ENCODE data around the gene GZMM. TPM values are rescaled to one million over a fixed set of nuclear protein-coding genes. Genes with fewer than 3 reads are reported as not detected.

The GZMM gene
- total RNA-seq, 1 experiment from 2014 or later: not detected

GRCh38 chr19:575527-576506, 32.0 kb downstream of the GZMM start:
- H3K9me3 ChIP-seq (ENCODE audit: low read length): no peaks in the 10 kb centered on the region
- peaks cover 20% of the 10 kb centered on the region for H3K4me1 ChIP-seq (ENCODE audit: insufficient read depth, low read length)
- peak overlapping the region; percentile 93 for H3K4me3 ChIP-seq (ENCODE audit: low read length)
- CTCF ChIA-PET: interaction anchor here (0.5 kb wide), 1 partner anchor 27 kb away, joined by 3 read pairs; no protein-coding TSS in a partner anchor
- H4K20me1 ChIP-seq (ENCODE audit: low read length): peaks cover 57% of the 10 kb centered on the region
- H3K9ac ChIP-seq (ENCODE audit: low read length): peak overlapping the region; percentile 41; the same call in 1 of the 2 replicates
- peak overlapping the region; percentile 69 for H3K27ac ChIP-seq (ENCODE audit: low read length)
- no peaks in the 10 kb centered on the region for H3F3A ChIP-seq (ENCODE audit: low read length, unreplicated experiment)
- no peak overlapping the region for H2AFZ ChIP-seq (ENCODE audit: low read length)
- peaks cover 80% of the 10 kb centered on the region for H3K79me2 ChIP-seq (ENCODE audit: low read length)
- peak overlapping the region; percentile 98 for H3K4me2 ChIP-seq (ENCODE audit: low read length)
- no peaks in the 10 kb centered on the region; the same call in 1 of the 2 replicates for H3K36me3 ChIP-seq (ENCODE audit: low read depth, low read length)
- ATAC-seq (peak; percentile 71), DNase-seq (peak; percentile 75)
- H3K9me2 ChIP-seq (replicated peaks; ENCODE audit: low read length): no peaks in the 10 kb centered on the region
- POLR2A ChIA-PET (ENCODE audit: unreplicated experiment): interaction anchor here (0.6 to 0.7 kb wide), 3 partner anchors 100 to 319 kb away, joined by 3 to 6 read pairs (median 4); no protein-coding TSS in a partner anchor
- TF ChIP-seq EZH2 (IDR thresholded peaks at IDR 0.05; ENCODE audit: low read length, unreplicated experiment): no peak
- no peak for TF ChIP-seq CTCF (conservative IDR thresholded peaks at IDR 0.05; ENCODE audit: low read depth, low read length)
- TF ChIP-seq EZH2phosphoT487 (IDR thresholded peaks at IDR 0.05; ENCODE audit: borderline replicate concordance, low read length): no peak
- no TSS peak for BruUV-seq (replicated peaks)
- H3K27me3 ChIP-seq (ENCODE audit: low read length): no peaks in the 10 kb centered on the region
- intact Hi-C loops (cut with micrococcal nuclease): loop anchor here (10.0 kb wide), 1 partner anchor 59 kb away; the partner anchor contains the start of genes FGF22 and POLRMT

- H3K4me2 ChIP-seq (ENCODE audit: low read length): peak overlapping the region; percentile 81
- TF ChIP-seq EZH2 (IDR thresholded peaks at IDR 0.05; ENCODE audit: low read length, unreplicated experiment) (no peak), CTCF (conservative IDR thresholded peaks at IDR 0.05; ENCODE audit: low read depth, low read length) (no peak), EZH2phosphoT487 (IDR thresholded peaks at IDR 0.05; ENCODE audit: borderline replicate concordance, low read length) (no peak)
- H4K20me1 ChIP-seq (ENCODE audit: low read length): peaks cover 57% of the 10 kb centered on the region
- peaks cover 80% of the 10 kb centered on the region for H3K79me2 ChIP-seq (ENCODE audit: low read length)
- H3F3A ChIP-seq (ENCODE audit: low read length, unreplicated experiment): no peaks in the 10 kb centered on the region
- peak overlapping the region; percentile 53; the same call in 1 of the 2 replicates for H3K27ac ChIP-seq (ENCODE audit: low read length)
- DNase-seq: no peak
- no peaks in the 10 kb centered on the region for H3K27me3 ChIP-seq (ENCODE audit: low read length)
- ATAC-seq: no peak
- intact Hi-C loops (cut with micrococcal nuclease): loop anchor here (10.0 kb wide), 1 partner anchor 58 kb away; the partner anchor contains the start of genes FGF22 and POLRMT
- H2AFZ ChIP-seq (ENCODE audit: low read length): no peak overlapping the region
- H3K4me1 ChIP-seq (ENCODE audit: insufficient read depth, low read length): peaks cover 20% of the 10 kb centered on the region
- POLR2A ChIA-PET (ENCODE audit: unreplicated experiment): interaction anchor here (0.6 kb wide), 2 partner anchors 174 to 318 kb away, joined by 3 to 6 read pairs; no protein-coding TSS in a partner anchor
- no peak overlapping the region; the same call in 1 of the 2 replicates for H3K4me3 ChIP-seq (ENCODE audit: low read length)
- H3K36me3 ChIP-seq (ENCODE audit: low read depth, low read length): no peaks in the 10 kb centered on the region; the same call in 1 of the 2 replicates
- H3K9me3 ChIP-seq (ENCODE audit: low read length): no peaks in the 10 kb centered on the region
- CTCF ChIA-PET: no interaction called here
- BruUV-seq (replicated peaks): no TSS peak
- no peak overlapping the region for H3K9ac ChIP-seq (ENCODE audit: low read length)
- no peaks in the 10 kb centered on the region for H3K9me2 ChIP-seq (replicated peaks; ENCODE audit: low read length)
Measured at GRCh38 chr19:576768-577438, 33.0 kb downstream of the GZMM start.

Measured in PC-3 (cell line).